ENCODE data around the gene CMTM8. TPM values are rescaled to one million over a fixed set of nuclear protein-coding genes. Genes with fewer than 3 reads are reported as not detected.
A peak's percentile ranks its signal among the peaks of the same experiment; 100 is the strongest.

CMTM8 gene
- total RNA-seq, 1 experiment from 2014 or later: not detected

DNA sequence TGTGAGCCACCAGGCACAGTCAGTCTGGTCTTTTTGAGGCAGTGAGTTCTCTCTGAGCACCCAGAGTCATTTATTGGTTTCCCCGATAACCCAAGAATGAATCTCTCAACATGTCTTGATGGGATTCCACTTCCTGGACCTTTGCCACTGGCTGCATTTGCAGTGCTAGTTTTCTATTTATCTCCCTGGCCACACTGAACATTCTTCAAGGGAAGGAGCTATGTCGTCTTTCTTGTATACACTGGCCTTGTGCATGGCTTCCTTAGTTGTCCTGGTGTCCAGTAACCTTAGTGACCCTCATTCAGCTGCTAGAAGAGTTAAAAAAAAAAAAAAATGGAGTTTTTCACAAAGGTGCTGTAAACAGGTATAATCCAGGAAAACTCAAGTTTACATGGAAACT is 88.3 kb downstream of the CMTM8 start:
- Histone ChIP-seq H3K4me1 (replicated peaks) (no peaks in the 10 kb centered on the region), H3K36me3 (no peaks in the 10 kb centered on the region), H3K27me3 (replicated peaks) (no peaks in the 10 kb centered on the region), H3K27ac (no peak overlapping the region), H3K4me3 (no peak overlapping the region), H3K9me3 (replicated peaks) (no peaks in the 10 kb centered on the region)
- no peak for DNase-seq (ENCODE audit: low read depth in 1 of 2, low spot score in 2 of 2)

DNA sequence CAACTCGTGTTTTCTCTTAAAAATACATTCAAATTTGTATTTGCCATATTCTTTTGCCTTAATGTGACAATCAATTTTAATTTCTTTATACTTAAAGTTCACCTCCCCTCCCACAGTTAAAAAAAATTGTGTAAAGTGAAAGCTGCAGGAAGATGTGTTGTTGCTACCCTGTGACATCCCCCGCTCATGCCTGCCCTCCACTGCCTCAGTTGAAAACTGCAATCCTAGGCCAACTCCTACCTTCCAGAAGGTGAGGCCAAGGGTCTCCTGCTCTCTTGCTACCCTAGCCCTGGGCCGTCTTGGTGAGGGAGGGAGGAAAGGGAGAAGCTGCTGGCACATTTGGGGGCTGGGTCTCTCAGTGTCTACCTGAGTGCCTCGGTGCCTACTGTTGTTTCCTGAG is 96.2 kb downstream of the CMTM8 start:
- H3K27me3 ChIP-seq (replicated peaks): no peaks in the 10 kb centered on the region
- no peaks in the 10 kb centered on the region for H3K36me3 ChIP-seq
- no peak overlapping the region for H3K4me3 ChIP-seq
- no peak for DNase-seq (ENCODE audit: low read depth in 1 of 2, low spot score in 2 of 2)
- H3K27ac ChIP-seq: no peak overlapping the region
- H3K4me1 ChIP-seq (replicated peaks): no peaks in the 10 kb centered on the region
- no peaks in the 10 kb centered on the region for H3K9me3 ChIP-seq (replicated peaks)

DNA sequence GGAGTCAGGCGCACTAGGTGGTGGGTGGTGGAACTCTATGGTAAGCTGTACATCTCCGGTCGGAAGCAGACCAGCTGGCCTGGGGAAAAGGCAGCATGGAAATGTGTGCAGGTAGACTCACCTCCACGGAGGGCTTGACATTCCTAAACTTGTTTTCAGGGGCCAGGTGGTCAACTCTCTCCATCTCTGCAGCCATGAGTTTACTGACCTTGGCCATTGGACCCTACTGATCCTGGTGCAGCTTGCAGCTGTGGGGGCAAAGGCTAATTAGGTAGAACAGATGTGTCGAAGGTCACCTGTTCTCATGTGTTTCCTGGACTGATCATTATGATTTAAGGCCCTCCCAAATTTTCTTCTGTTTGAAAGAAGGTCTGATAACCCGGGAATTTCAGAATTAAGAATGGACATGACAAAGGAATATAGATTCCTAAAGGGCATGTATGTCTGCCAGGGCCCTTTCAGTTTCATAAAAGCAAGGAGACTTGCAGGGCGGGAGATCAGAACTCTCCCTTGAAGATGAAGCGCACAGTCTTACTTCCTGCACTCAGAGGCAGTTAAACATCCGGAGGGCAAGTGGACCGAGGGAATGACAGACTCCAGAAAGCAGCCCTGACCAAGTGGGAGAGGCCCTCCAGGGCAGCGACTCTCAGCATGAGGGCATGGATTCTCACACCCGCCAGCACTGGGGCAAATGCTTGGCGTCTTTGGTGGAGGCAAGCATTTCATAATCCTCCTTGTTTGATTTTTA is 97.1 kb downstream of the CMTM8 start:
- H3K27me3 ChIP-seq (replicated peaks): no peaks in the 10 kb centered on the region
- H3K4me1 ChIP-seq (replicated peaks): no peaks in the 10 kb centered on the region
- no peak for DNase-seq (ENCODE audit: low read depth in 1 of 2, low spot score in 2 of 2)
- no peaks in the 10 kb centered on the region for H3K9me3 ChIP-seq (replicated peaks)
- no peaks in the 10 kb centered on the region for H3K36me3 ChIP-seq
- H3K27ac ChIP-seq: no peak overlapping the region
- H3K4me3 ChIP-seq: no peak overlapping the region

DNA sequence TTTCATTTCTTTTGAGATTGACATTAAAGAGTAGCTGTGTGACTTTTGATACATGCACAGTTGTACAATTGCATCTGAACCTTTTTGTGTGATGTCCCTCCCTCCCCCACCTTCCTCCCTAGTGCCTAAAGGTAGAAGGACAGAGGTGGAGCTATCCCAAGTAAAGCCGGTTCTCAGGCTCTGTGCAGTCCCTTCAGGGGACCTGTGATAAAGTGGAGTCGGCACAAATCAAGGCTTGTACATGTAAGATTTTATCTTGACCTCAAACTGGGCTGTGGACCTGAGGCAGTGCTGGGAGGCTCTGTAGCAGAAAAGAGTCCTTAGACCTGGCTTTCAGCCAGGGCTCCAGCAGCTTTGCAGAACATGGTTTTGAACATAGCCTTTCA is 97.6 kb downstream of the CMTM8 start:
- no peak for DNase-seq (ENCODE audit: low read depth in 1 of 2, low spot score in 2 of 2)
- H3K4me1 ChIP-seq (replicated peaks): no peaks in the 10 kb centered on the region
- H3K9me3 ChIP-seq (replicated peaks): no peaks in the 10 kb centered on the region
- H3K4me3 ChIP-seq: no peak overlapping the region
- H3K27ac ChIP-seq: no peak overlapping the region
- H3K27me3 ChIP-seq (replicated peaks): no peaks in the 10 kb centered on the region
- no peaks in the 10 kb centered on the region for H3K36me3 ChIP-seq

DNA sequence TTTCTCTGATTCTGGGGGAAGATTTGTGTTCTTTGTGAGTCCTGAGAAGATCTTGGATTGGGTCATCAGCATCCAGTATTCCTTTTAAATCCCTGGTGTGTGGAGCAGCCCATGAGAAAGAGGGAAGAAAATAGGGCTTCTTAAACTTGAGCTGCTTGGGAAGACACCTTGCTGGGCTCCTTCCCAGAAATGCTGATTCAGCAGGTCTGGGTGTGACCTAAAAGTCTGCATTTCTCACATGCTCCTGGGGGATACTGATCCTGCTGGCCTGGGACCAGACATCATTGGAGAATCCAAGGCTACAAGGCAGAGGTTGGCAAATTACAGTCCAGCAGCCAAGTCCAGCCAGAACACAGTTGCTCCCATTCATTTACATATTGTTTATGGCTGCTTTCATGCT is 99.0 kb downstream of the CMTM8 start:
- Histone ChIP-seq H3K27ac (no peak overlapping the region), H3K4me1 (replicated peaks) (no peaks in the 10 kb centered on the region), H3K27me3 (replicated peaks) (no peaks in the 10 kb centered on the region), H3K36me3 (no peaks in the 10 kb centered on the region), H3K4me3 (no peak overlapping the region), H3K9me3 (replicated peaks) (no peaks in the 10 kb centered on the region)
- DNase-seq (ENCODE audit: low read depth in 1 of 2, low spot score in 2 of 2): no peak

DNA sequence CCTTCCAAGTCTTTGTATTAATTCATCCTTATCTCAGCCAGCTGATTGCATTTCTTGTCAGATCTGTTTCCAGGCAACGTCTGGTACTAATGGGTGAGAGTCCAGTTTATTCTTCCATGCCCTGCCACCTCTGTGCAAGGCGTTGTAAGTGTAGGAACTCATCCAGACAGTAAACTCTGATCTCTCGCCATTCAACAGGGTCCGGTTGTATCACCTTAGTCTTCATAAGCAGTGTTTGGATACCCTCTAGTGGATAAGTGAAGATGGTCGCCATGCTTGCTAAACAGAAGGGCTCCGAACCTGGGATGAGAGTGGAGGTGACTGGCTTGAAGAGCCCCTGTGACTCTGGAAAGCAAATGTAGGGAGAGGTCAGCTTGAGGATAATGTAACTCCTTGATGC is 101.6 kb downstream of the CMTM8 start:
- Histone ChIP-seq H3K27ac (no peak overlapping the region), H3K4me1 (replicated peaks) (no peaks in the 10 kb centered on the region), H3K4me3 (no peak overlapping the region), H3K27me3 (replicated peaks) (no peaks in the 10 kb centered on the region), H3K9me3 (replicated peaks) (no peaks in the 10 kb centered on the region), H3K36me3 (no peaks in the 10 kb centered on the region)
- DNase-seq (ENCODE audit: low read depth in 1 of 2, low spot score in 2 of 2): peak in 1 of 2 experiments; percentile 2

DNA sequence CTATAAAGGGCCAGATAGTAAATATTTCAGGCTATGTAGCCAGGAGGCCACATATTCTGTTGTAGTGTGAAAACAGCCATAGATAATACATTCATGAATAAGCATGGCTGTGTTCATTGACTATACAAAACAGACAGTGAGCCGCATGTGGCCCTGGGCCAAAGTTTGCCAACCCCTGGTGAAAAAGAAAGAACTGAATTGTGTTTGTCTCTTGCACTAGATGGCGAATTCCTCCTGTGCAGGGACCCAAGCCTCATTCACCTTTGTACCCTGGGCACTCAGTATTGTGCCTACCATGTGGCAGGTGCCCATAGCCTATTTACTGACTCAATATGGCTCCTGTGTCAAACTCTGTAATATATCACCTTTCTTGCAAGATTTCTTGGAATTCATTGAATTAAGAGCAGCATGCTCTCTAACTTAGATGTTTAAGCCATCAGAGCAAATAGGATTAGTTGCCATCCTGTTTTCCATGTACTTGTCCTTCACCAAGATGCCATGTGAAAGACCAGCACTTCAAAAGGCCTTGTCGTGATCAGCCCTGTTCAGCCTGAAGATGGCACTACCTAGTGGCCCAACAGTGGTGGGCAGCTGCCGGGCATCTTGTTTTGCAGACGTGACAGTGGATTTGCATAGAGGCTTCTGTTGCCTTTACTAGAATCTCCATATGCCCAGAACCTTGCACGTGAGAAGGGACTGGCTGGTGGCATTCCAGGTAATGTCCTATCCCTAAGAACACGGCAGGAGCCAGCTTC is 102.3 kb downstream of the CMTM8 start:
- H3K9me3 ChIP-seq (replicated peaks): no peaks in the 10 kb centered on the region
- no peak for DNase-seq (ENCODE audit: low read depth in 1 of 2, low spot score in 2 of 2)
- H3K36me3 ChIP-seq: no peaks in the 10 kb centered on the region
- no peak overlapping the region for H3K27ac ChIP-seq
- no peaks in the 10 kb centered on the region for H3K27me3 ChIP-seq (replicated peaks)
- no peak overlapping the region for H3K4me3 ChIP-seq
- H3K4me1 ChIP-seq (replicated peaks): no peaks in the 10 kb centered on the region

DNA sequence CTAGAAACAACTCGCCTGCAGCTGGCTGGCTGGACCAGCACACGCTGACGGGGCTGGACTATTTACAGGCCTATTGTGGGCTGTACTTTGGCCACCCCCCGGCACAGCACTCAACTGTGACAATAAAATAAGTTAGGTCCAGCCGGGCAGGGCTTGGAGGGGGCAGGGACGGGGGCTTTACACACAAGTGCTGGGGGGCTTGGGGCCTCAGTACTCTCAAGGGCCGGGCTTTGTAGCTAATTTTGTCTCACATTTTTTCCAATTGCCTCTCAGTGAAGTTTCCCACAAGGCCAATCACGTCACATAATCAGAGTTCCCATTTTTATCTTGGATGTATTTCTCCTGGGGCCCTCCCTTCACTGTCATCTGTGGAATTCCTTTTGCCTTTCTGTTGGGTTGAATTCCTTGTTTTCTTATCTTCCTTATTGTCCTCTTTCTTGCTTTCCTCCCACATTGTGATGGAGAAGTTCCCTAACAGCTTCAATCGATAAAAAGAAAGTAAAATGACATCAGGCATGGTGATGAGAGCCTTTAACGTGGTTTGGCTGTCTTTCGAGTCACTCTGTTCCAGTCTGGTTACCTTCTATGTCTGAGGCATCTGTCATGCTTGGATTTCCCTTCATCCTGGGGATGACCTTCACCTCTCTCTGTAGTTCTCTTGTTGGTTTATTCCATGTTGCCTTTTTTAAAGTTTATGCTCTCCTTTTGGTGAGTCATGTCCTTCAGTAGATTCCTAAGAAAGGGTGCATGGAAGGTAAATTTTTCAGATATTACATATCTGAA is 109.1 kb downstream of the CMTM8 start:
- H3K27me3 ChIP-seq (replicated peaks): no peaks in the 10 kb centered on the region
- H3K4me3 ChIP-seq: no peak overlapping the region
- no peak for DNase-seq (ENCODE audit: low read depth in 1 of 2, low spot score in 2 of 2)
- H3K36me3 ChIP-seq: no peaks in the 10 kb centered on the region
- no peak overlapping the region for H3K27ac ChIP-seq
- no peaks in the 10 kb centered on the region for H3K9me3 ChIP-seq (replicated peaks)
- H3K4me1 ChIP-seq (replicated peaks): no peaks in the 10 kb centered on the region

DNA sequence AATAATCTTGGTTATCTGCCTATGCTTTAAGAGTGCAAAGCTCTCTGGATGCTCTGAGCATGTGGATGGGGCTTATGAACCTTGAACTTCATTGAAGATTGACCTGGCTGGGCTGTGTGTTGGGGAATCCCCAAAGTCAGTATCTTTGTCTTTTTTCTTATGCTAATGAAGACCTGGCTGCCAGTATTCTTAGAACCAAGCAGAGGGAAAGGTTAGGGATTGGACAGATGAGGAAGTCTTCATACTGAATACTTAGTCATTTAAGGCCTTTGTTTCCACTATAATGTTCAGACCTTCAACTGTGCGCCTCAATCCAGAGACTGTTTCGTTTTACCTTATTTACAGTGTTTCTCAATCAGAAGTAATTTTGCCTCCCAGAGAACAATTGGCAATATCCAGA is 110.7 kb downstream of the CMTM8 start:
- H3K27ac ChIP-seq: no peak overlapping the region
- H3K4me3 ChIP-seq: no peak overlapping the region
- DNase-seq (ENCODE audit: low read depth in 1 of 2, low spot score in 2 of 2): no peak
- no peaks in the 10 kb centered on the region for H3K4me1 ChIP-seq (replicated peaks)
- H3K36me3 ChIP-seq: no peaks in the 10 kb centered on the region
- H3K9me3 ChIP-seq (replicated peaks): no peaks in the 10 kb centered on the region
- no peaks in the 10 kb centered on the region for H3K27me3 ChIP-seq (replicated peaks)

DNA sequence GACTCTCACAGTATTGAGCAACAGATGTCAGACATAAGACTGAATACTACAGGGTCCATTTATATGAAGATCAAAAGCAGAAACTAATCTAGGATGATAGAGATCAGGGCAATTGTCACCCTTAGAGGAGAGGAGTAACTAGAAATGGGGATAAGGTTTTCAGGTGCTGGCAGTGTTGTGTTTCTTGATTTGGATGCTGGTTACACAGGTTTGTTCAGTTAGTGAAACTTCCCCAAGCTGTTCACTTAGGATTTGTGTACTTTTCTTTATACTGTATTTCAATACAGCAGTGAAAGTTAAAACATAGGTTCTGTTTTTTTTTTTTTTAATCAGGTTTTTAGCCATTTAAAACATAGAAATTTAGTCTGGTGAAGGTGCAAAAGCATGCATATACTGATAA is 114.1 kb downstream of the CMTM8 start:
- no peaks in the 10 kb centered on the region for H3K36me3 ChIP-seq
- H3K27ac ChIP-seq: no peak overlapping the region
- peaks cover 9% of the 10 kb centered on the region for H3K4me1 ChIP-seq (replicated peaks)
- H3K4me3 ChIP-seq: no peak overlapping the region
- no peaks in the 10 kb centered on the region for H3K9me3 ChIP-seq (replicated peaks)
- no peak for DNase-seq (ENCODE audit: low read depth in 1 of 2, low spot score in 2 of 2)
- H3K27me3 ChIP-seq (replicated peaks): no peaks in the 10 kb centered on the region

DNA sequence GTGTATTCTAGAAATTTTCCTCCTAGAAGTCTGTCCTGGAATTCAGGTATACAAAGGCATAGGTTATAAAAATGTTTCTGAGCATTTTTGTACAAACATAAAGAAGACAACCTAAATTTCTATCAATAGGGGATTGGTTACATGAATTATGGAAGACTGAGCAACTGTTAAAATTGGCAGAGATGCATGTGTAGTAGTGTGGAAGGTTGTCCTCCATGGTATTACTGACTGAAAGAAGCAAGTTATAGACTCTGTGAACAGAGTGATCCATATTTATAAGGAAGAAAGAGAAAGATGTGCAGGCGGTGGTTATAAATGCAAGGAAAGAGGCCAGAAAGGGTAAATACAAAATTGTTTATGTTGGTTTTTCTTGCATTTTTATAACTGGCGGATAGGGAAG is 114.9 kb downstream of the CMTM8 start:
- no peak overlapping the region for H3K27ac ChIP-seq
- H3K27me3 ChIP-seq (replicated peaks): 0 out of 2 replicates have a peak, but pooled peaks cover under 1% of the 10 kb centered on the region
- H3K36me3 ChIP-seq: no peaks in the 10 kb centered on the region
- H3K4me1 ChIP-seq (replicated peaks): peaks cover 9% of the 10 kb centered on the region
- no peak for DNase-seq (ENCODE audit: low read depth in 1 of 2, low spot score in 2 of 2)
- no peaks in the 10 kb centered on the region for H3K9me3 ChIP-seq (replicated peaks)
- no peak overlapping the region for H3K4me3 ChIP-seq

DNA sequence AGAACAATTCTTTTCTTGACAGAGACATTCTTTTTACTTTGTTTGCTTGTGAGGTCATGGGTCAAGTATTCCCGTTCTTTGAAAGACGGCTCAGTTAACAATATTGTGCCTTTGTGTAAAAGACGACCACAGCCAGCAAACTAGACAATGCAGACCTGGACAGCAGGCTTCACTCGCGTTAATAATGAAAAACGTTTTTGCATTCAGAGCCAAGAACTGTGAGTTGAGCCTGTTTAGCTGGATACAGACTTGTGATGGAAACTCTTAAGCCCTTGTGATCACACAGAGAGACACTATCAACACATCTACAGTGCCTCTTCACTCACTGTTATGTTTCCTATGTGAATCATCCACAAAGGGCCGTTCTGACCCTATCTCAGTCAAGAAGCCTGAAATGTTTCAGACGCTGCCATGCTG is 115.9 kb downstream of the CMTM8 start:
- H3K27ac ChIP-seq: peak overlapping the region; percentile 7; the same call in 1 of the 2 replicates
- peak in 1 of 2 experiments; percentile 48 for DNase-seq (ENCODE audit: low read depth in 1 of 2, low spot score in 2 of 2)
- H3K36me3 ChIP-seq: no peaks in the 10 kb centered on the region
- H3K4me3 ChIP-seq: no peak overlapping the region
- peaks cover 9% of the 10 kb centered on the region for H3K4me1 ChIP-seq (replicated peaks)
- no peaks in the 10 kb centered on the region for H3K9me3 ChIP-seq (replicated peaks)
- 0 out of 2 replicates have a peak, but pooled peaks cover 3% of the 10 kb centered on the region for H3K27me3 ChIP-seq (replicated peaks)

DNA sequence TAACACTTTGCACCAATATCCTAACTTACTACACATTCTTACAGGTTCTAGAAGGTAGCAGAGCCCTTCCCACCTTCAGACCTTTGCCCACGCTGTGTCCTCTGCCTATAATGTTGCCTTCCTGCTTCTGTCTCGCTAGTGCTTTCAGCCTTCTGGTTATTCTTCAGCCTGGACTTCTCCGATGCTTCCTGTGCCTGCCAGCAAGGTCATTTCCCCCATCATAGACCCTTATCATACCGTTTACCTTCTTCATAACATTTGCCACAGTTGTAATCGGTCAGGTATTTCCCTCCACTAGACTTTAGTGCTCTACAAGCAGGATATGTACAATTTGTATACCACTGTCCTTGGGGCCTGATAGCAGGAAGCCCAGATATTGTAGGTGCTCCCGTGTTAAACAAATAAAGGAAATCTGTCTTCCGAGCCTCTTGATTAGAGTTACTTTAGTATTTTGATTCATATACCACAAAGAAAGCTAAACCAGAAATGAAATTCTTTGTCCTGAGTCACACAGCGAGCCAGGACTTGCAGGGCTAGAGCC is 117.3 kb downstream of the CMTM8 start:
- no peaks in the 10 kb centered on the region for H3K9me3 ChIP-seq (replicated peaks)
- H3K4me1 ChIP-seq (replicated peaks): peaks cover 9% of the 10 kb centered on the region
- H3K27ac ChIP-seq: no peak overlapping the region
- no peak for DNase-seq (ENCODE audit: low read depth in 1 of 2, low spot score in 2 of 2)
- H3K27me3 ChIP-seq (replicated peaks): 0 out of 2 replicates have a peak, but pooled peaks cover 3% of the 10 kb centered on the region
- no peak overlapping the region for H3K4me3 ChIP-seq
- no peaks in the 10 kb centered on the region for H3K36me3 ChIP-seq

Data from SJSA1 (cell line).